ENCODE measurements around the gene GGT7.
A peak's percentile ranks its signal among the peaks of the same experiment; 100 is the strongest.
"Not testable (repeated sequence)": the region's sequence is repeated elsewhere in the genome, so short reads cannot be mapped to it uniquely, and the experiment has no call there.

GGT7 gene

DNA sequence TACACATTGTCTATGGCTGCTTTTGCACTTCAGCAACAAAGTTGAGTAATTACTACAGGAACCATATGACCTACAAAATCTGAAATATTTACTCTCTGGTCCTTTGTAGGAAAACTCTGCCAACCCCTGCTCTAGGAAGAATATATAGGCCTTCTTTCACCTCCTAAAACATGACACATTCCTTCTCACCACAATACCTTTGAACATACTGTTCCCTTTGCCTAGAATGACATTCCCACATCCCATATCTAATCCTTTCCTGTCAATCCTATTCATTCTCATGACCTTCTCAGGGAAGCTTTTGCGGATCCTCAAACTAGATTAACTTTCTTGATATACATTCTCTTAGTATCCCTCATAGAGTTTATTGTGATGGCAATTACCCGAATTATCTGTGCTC lies 29.2 kb downstream of the GGT7 start:
- no peak for DNase-seq

DNA sequence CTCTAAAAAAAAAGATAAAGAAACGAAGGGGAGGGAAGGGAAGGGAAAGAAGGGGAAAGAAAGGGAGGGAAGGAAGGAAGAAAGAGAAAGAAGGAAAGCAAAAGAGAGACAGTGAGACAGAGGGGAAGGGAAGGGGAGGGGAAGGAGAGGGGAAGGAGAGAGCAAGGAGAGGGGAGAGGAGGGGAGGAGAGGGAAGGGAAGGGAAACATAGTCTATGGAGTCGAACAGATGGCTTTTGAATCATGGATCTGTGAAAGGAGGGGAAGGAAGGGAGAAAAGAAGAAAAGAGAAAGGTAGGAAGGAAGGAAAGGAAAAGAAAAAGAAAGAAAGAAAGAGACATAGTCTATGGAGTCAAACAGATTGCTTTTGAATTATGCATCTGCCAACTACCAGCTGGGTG lies 30.5 kb downstream of the GGT7 start:
- DNase-seq: no peak

DNA sequence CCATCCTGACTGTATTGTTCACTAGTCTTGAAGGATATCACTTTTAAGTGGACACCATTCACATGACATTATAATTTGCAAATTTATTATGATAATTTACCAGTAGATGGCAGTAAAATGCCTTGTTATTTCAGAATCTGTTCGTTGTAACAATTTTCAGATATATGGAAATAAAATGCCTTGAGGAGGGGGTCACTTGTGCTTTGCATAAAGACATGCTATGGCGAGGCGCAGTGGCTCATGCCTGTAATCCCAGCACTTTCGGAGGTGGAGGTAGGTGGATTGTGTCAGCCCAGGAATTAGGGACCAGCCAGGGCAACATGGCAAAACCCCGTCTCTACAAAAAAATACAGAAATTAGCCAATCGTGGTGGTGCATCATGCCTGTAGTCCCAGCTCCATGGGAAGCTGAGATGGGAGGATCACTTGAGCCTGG lies 38.2 kb downstream of the GGT7 start:
- no peak for DNase-seq

DNA sequence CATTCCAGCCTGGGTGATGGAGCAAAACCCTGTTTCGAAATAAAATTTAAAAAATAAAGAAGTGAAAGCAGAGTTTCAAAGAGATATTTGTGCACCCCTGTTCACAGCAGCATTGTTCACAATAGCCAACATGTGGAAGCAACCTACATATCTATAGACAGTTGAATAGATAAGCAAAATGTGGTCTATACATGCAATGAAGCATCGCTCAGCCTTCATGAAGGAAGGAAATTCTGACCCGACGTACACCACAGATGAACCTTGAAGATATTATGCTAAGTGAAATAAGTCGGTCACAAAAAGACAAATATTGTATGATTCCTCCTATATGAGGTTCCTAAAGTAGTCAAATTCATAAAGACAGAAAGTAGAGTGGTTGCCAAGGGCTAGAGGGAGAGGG lies 40.7 kb downstream of the GGT7 start:
- DNase-seq: no peak

DNA sequence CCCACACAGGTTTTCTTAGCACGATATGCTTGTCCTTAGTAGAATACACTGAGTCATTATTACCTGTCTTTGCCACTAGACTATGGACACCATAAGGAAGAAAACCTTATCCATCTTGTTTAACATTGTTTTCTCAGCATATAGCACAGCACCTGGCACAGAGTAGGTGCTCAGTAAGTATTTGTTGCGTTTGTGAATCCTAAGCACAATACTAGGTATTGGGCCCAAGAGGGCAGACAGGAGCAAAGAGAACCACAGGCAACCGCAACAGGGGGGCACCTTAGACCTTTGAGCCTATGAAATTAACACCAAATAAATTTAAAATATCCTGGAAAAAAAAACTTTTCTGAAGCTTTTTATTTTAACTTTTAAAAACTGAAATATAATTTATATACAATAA lies 43.5 kb downstream of the GGT7 start:
- DNase-seq: no peak

DNA sequence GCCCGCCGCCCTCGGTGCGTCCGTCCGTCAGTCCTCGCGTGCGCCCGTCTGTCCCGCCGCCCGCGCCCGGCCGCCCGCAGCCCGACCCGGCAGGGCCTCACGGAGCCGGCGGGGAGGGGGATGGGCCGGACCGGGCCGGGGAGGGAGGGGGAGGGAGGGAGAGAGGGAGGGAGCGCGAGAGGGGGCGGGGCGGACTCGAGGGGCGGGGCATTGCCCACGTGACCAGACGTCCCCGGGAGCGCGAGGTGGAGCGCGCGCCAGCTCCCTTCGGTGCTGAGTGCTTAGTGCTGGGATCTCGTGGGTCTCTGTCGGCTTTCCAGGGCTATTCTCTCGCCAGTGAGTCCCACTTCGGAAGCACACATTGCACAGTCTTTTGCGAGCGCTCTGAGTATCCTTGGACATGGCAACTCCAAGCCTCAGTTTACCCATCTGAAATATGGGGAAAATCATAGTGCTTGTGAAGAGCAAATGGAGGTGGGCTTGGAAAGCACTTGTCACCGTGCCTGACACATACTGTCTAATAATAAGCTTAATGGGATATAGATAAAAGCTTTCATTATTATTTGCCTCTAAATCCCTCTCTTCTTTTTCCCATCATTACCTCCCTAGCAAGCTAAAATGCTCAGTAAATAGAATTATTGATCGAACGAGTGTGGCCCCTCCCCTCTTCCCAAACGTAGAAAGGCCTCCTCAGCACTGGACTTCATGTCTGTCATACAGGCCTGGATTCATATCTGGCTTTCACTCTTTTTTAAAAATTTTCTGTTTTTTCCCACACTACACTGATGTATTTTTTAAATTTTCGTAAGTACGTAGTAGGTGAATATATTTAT lies 46.9 kb downstream of the GGT7 start, which contains the start of gene NCOA6:
Gene NCOA6, minus strand, starts transcription at position 122 of the 833 bp plus-strand sequence. CDS start 43,296 bp downstream, outside the sequence.
- peak; percentile 91 for DNase-seq

DNA sequence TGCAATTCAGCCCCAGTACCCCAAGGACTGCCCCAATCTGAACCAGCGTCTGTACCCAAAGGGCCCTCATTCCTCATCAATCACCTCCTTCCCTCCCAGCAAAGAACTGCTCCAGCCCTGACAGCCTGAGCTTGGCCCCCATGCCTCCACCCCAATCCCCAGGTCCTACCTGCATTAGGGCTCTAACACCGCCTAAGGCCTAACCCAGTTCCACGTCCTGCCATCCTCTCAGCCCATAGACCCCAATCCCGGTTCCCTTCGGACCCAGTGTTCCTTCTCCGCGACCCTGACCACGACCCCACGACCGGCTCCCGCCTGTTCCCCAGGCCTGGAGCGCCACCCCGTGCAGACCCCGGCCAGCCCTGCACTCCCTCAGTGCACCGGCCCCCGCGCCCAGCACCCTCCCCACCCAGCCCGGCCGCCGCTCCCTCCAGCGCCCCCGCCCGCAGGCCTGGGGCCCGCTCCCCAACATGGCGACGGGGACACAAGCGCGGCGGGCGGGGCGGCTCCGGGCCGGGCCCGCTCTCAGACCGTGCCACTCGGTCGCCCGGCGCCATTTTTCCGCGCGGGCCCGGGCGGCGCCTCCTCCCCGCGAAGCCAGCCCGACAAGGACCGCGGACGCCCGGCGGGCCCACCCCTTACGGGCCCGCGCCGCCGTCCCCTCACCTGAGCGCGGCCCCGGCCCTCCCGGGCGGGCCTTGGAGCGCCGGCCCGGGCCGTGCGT lies 47.7 kb downstream of the GGT7 start:
- DNase-seq: peak; percentile 74

DNA sequence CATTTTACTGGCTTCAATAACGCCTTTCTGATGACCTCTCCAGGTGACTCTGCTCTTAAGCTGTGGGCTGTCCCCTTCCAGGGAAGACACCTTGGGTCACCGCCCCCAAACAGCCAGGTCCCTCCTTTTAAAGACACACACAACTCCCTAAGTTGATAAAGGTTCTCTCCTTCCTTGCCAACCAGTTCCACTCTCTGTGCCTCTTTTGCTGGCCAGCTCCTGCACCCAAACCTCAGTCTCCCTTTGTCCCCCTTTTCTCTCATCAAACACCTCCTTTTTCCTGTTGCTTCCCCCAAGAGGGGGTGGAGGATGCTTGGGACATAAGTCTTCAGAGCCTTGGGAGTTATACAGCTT lies 48.2 kb downstream of the GGT7 start:
- peak; percentile 62 for DNase-seq

DNA sequence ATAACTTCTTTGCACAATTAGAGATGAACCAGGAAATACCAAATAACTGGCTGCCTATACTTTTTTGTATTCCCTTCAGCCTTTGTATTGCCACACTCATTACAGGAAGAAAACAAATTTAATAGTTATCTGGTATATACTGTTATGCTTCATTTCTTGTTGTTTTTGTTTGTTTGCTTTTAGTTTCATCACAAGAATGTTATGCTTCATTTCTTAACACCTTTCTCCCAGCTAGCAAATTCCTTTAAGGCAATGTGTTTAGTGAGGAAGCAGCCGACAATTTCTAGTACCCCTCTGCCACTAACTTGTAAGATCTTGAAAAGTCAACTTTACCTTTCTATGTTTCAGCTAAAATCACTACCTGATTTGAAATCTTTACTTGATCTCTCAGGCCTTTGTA lies 48.6 kb downstream of the GGT7 start:
- DNase-seq: no peak

DNA sequence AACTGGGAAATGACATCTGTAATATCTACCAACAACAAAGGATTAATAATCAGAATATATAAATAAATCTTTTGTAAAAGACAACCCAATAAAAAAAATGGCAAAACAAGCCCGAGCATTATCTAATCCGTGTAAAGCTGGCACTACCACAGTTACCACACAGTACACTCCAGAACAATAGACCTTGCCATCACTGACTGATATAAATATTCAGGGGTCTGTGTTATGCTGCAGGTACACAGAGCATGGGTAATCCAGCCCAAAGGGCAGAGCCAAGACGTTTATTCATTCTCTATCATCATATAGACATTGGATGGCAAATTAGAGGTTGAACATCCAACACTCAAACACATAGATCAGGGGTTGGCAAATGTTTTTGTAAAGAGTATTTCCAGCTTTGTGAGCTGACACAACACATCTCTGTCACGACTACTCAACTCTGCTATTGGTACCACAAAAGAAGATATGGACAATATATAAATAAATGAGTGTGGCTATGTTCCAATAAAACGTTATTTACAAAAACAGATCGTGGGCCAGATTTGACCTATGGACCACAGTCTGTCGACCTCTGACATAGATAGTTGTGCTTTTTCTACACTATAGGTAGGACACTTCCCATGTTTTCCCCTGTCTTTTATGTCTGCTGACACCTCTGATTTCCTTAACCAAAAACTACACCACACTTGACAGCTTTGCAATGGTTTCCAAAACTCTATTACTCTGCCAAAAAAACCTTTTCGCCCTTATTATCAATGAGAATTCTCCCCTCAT lies 51.7 kb downstream of the GGT7 start:
- no peak for DNase-seq

DNA sequence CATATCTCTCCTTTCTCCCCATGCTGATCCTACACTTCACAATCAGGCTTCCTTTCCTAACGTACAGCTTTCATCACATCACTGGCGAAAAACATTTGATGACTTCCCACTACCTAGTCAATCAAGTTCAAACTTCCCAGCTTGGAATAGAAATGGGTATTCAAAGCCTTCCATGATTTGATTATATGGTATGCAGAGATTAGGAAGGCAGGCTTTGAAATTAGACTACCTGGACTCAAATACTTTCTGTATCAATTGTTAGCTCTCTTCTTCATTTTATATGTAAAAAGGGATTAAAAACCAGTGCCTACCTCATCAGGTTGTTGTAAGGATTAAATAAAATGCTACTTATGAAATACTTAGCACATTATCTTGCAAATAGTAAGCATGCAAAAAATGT lies 54.9 kb downstream of the GGT7 start:
- no peak for DNase-seq

DNA sequence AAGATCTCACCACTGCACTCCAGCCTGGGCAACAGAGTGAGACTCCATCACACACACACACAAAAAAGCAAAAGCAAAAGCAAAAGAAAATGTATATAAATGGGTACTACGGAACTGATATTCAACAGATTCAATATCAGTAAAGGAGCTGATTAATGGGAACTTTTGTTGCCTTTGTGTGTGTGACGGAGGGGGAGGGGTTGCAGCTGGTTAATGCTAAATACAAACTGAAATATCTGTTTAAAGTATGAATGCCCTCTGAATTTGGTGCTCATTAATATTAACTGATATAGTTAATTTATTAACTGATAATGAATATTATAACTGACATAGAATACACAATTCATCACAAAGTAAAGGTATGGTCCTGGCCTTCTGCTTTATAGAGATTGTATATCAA lies 55.6 kb downstream of the GGT7 start:
- DNase-seq: no peak

DNA sequence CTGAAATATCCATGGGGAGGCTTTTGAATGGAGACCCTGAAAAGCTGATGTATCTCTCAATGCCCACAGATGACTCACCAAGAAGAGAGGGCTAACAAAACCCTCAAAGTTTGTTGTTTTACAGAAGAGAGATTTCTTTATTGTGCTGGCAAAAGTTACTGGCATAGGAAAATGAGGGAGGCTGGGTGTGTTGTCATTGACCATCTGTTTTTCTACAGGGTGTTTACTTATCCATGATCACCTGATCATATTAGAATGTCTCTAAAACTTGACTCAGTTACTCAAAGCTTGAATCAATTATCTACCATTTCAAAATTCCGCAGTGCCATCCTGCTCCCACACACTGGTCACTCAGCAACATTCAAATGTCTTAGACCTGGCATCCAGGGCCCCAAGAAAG lies 57.0 kb downstream of the GGT7 start:
- no peak for DNase-seq

DNA sequence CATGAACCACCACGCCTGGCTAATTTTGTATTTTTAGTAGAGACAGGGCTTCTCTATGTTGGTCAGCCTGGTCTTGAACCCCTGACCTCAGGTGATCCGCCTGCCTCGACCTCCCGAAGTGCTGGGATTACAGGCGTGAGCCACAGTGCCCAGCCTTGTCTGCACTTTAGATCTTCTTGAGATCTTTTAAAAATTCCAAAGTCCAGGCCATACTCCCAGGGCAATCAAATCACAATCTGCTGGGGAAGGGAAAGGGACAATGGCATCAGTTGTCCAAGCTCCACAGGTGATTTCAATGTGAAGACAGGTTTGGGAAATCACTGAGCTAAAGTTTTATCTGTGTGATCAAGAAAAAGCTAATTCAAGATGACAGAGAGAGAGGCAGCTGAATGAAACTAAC lies 64.1 kb downstream of the GGT7 start:
- DNase-seq: no peak

DNA sequence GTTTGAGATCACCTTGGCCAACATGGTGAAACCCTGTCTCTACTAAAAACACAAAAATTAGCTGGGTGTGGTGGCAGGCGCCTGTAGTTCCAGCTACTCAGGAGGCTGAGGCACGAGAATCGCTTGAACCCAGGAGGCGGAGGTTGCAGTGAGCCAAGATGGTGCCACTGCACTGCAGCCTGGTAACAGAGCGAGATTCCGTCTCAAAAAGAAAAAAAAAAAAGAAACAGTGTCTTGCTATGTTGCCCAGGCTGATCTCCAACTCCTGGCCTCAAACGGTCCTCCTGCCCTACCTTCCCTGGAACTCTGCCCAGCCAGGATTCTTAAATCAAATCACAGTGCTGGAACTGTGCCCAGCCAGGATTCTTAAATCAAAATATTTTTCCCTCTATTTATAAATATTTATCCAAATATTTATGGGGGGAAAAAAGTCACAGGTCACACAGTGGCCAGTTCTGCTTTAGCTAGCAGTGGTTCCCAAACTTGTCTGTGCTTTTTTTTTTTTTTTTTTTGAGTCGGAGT lies 64.7 kb downstream of the GGT7 start:
- not testable (repeated sequence) for DNase-seq

DNA sequence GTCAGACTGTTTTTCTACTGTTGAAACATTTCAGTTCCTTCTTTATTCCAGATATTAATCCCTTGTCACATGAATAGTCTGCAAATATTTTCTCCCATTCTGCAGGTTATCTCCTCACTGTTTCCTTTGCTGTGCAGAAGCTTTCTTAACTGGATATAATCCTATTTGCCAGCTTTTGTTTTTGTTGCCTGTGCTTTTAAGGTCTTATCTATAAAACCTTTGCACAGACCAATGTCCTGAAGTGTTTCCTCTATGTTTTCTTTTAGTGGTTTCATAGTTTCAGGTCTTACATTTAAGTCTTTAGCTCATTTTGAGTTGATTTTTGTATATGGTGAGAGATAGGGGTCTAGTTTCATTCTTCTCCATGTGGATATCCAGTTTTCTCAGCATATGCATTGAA lies 66.4 kb downstream of the GGT7 start:
- no peak for DNase-seq

DNA sequence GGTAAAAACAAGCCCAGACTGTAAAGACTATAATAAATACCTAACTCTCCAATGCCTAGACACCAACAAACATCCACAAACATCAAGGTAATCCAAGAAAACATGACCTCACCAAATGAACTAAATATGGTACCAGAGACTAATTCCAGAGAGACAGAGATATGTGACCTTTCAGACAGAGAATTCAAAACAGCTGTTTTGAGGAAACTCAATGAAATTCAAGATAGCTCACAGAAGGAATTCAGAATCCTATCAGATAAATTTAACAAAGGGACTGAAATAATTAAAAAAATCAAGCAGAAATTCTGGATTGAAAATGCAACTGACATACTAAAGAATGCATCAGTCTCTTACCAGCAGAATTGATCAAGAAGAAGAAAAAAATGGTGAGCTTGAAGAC lies 73.8 kb downstream of the GGT7 start:
- DNase-seq: no peak

DNA sequence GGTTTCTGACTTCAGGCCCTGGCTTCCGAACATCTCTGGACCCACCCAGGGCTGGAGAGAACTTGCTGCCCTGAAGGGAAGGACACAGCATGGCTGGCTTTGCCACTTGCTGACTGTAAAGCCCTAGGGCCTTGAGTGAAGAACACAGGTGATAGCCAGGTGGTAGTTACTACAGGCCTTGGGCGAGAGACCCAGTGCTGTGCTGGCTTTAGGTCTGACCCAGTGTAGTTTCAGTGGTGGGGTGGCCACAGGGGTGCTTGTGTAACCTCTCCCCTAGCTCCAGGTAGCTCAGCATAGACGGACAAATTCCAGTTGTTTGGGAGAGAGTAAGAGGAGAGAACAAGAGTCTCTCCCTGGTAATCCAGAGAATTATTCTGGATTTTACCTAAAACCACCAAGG lies 74.3 kb downstream of the GGT7 start:
- DNase-seq: no peak

DNA sequence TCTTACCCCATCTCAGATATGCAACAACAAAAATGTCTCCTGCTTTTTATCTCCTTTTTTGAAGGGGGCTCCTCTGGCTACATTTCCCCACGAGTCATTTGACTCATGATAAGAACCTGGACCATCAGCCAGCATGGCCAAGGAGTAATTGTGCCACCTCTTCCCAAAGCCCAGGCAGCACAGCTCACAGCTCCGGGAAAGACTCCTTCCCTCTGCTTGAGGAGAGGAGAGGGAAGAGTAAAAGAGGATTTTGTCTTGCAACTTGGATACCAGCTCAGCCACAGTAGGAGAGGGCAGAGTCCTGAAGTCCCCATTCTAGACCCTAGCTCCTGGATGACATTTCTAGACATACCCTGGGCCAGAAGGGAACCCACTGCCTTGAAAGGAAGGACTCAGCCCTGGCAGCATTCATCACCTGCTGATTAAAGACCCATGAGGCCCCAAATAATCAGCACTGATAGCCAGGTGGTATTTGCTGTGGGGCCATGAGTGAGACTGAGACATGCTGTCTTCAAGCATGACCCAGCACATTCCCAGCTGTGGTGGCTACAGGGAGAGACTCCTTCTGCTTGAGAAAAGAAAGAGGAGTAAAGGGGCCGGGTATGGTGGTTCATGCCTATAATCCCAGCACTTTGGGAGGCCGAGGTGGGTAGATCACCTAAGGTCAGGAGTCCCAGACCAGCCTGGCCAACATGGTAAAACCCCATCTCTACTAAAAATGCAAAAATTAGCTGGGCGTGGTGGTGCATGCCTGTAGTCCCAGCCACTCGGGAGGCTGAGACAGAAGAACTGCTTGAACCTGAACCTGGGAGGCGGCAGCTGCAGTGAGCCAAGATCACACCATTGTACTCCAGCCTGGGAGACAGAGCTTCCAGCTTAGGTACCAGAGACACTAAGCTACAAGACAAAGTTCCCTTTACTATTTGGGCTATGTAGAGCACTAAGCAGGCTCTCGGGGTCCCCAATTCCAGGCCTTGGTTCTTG lies 75.4 kb downstream of the GGT7 start:
- no peak for DNase-seq
